HG03342 (cell line): Measurements from ENCODE around the gene OR14A16.

Experiments
- ATAC-seq: cut with Tn5 transposase; IDR thresholded peaks from one replicate; pipeline ENCODE4 v1.9.1; 2021; ENCODE audit warnings: mild to moderate bottlenecking, moderate library complexity; ENCODE audit not compliant: unreplicated experiment

The OR14A16 gene

DNA sequence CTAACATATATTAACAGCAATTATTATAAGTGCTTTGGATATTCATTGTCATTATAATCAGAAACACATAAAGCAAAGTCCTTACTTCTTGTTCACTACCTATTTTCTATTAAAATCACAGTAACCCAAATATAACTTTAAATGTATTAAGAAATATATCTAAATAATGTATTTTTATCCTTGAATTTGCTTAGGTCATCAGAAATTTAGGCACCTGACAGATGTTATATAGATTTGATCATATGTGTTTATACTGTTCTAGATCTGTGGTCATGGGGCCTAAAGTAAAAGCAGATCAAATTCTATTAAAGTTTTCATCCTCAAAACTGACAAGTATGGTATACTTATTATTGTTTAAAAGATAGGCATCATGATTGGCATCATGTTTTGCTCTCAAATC lies 54.3 kb downstream of the OR14A16 start:
- ATAC-seq = no peak
